Stimulated activated CD4-positive, alpha-beta T cell treated with anti-CD3 and anti-CD28 coated beads, Interleukin-2, amount 100 ng/mL, for 24 hours (primary cell): ENCODE data around the gene SNRNP27.
"Not testable (repeated sequence)": the region's sequence is repeated elsewhere in the genome, so short reads cannot be mapped to it uniquely, and the experiment has no call there.

ENCODE experiments used
- DNase-seq, 2 donors: peaks; one replicate each; pipeline ENCODE4 v3.0.0-alpha.2; 2020

SNRNP27 gene

GRCh38 chr2:69948032-69948962 is 54.5 kb downstream of the SNRNP27 start:
- DNase-seq, result no peak

GRCh38 chr2:69948963-69949645 is 55.3 kb downstream of the SNRNP27 start:
- DNase-seq, result no peak

GRCh38 chr2:69950241-69950640 is 56.5 kb downstream of the SNRNP27 start:
- DNase-seq, result no peak

- DNase-seq, result not testable (repeated sequence)
Observed at GRCh38 chr2:69950671-69951070, 56.9 kb downstream of the SNRNP27 start.

GRCh38 chr2:69952336-69953115 is 58.8 kb downstream of the SNRNP27 start:
- DNase-seq, result no peak

- no peak for DNase-seq
Observed at GRCh38 chr2:69954084-69954483, 60.3 kb downstream of the SNRNP27 start.
